Kidney (tissue), 14 donors: ENCODE measurements around the gene ADAMTS17. TPM values are rescaled to one million over a fixed set of nuclear protein-coding genes. Genes with fewer than 3 reads are reported as not detected.

Experiments
- DNase-seq, 5 donors: peaks; one replicate each; pipeline ENCODE4 v3.0.0-alpha.2; 2013 to 2020
- FAIRE-seq: peaks from 2 replicates; lab custom pipeline; 2012; peaks lifted over from hg19 to GRCh38; lab: Jason Lieb, UNC
- H3K27ac ChIP-seq, 2 donors: one replicate each; pipeline ENCODE4 v1.7.0; 2013; ENCODE audit warnings: low read depth in 2 of 2, low read length in 2 of 2, inconsistent platforms in 1 of 2
- H3K27me3 ChIP-seq: one replicate; pipeline ENCODE4 v1.7.1; 2013; ENCODE audit warnings: low read length, inconsistent platforms; ENCODE audit not compliant: control insufficient read depth, insufficient read depth
- H3K36me3 ChIP-seq, 3 donors: one replicate each; pipeline versions ENCODE4 v1.7.0 to v1.7.1; 2013; ENCODE audit warnings: low read length in 3 of 3, control low read depth in 1 of 3, inconsistent platforms in 1 of 3; ENCODE audit not compliant: insufficient read depth in 3 of 3, control insufficient read depth in 2 of 3
- H3K4me1 ChIP-seq, 3 donors: one replicate each; pipeline versions ENCODE4 v1.7.0 to v1.7.1; 2013; ENCODE audit warnings: low read length in 3 of 3, inconsistent platforms in 1 of 3, low read depth in 1 of 3; ENCODE audit not compliant: control insufficient read depth in 2 of 3, insufficient read depth in 2 of 3
- H3K4me3 ChIP-seq, 3 donors: one replicate each; pipeline versions ENCODE4 v1.7.0 to v1.8.1; 2013; ENCODE audit warnings: low read length in 3 of 3, control low read depth in 1 of 3, inconsistent platforms in 1 of 3
- H3K9ac ChIP-seq, 3 donors: one replicate each; pipeline versions ENCODE4 v1.7.0 to v1.7.1; 2013; ENCODE audit warnings: low read length in 3 of 3, control low read depth in 1 of 3, inconsistent platforms in 1 of 3
- H3K9me3 ChIP-seq, 3 donors: one replicate each; pipeline versions ENCODE4 v1.7.0 to v1.7.1; 2013; ENCODE audit warnings: low read length in 3 of 3, control low read depth in 1 of 3, inconsistent platforms in 1 of 3; ENCODE audit not compliant: control insufficient read depth in 2 of 3, insufficient read depth in 1 of 3
- intact Hi-C: fragments of 100-400 bp; cut with DNase I; formaldehyde crosslinking; loops from one replicate; pipeline ENCODE4 v1.11.1; 2022
- polyA plus RNA-seq: library from polyadenylated mRNA; stranded (reverse); fragments of 350-450 nt; fragmentation: Illumina TruSeq; extraction: RNeasy Lipid Tissue Mini Kit (QIAGEN cat#74804); gene quantifications from one replicate; pipeline ENCODE4 v1.2.3, GENCODE V29; 2014; ENCODE audit warnings: low read depth, low replicate concordance; ENCODE audit not compliant: insufficient read depth
- total RNA-seq: library from RNA; stranded (reverse); fragmentation: NEBNext Ultra II Directional; extraction: Animal tissue kit (Norgen Biotek cat#: 25700); gene quantifications from one replicate; pipeline ENCODE4 v1.2.1, GENCODE V29; 2021
- TF ChIP-seq, protein P1 (sequence below): IDR thresholded peaks from 3 replicates; pipeline ENCODE4 v1.5.1; 2012; ENCODE audit warnings: mild to moderate bottlenecking, moderate library complexity, borderline replicate concordance; ENCODE audit not compliant: insufficient read depth; ENCODE audit errors: extremely low read depth
- donor health status: control.
- donor health status: control.
- donor health status: control.
- donor health status: control.
- donor health status: control.
- donor health status: DM: yes; HTN: yes; CAD: no.
- donor health status: Normal renal cell carcinoma (clear cell type).

ADAMTS17 gene
- total and polyA plus RNA-seq, 2 donors from 2014 or later = 1.7 to 2.2 TPM

- no peak for FAIRE-seq
Observed at GRCh38 chr15:100310513-100311153, 31.1 kb downstream of the ADAMTS17 start.

DNA sequence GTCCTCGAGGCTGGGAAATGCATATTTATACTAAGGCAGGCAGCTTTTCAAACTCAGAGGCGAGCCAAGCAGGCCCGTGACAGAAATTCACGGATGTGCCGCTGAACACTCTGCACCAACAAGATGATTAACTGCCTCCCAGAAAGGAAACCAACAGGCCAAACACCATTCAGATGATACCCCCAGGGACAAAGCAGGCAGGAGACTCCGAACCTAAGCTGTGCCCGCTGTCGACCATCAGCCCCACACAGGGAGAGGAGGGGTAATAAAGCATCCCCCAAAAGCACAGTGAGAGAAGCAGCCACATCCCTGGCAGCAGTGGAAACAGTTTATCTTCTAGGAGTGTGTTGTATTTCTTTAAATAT lies 31.8 kb downstream of the ADAMTS17 start:
- TF ChIP-seq, protein P1, sequence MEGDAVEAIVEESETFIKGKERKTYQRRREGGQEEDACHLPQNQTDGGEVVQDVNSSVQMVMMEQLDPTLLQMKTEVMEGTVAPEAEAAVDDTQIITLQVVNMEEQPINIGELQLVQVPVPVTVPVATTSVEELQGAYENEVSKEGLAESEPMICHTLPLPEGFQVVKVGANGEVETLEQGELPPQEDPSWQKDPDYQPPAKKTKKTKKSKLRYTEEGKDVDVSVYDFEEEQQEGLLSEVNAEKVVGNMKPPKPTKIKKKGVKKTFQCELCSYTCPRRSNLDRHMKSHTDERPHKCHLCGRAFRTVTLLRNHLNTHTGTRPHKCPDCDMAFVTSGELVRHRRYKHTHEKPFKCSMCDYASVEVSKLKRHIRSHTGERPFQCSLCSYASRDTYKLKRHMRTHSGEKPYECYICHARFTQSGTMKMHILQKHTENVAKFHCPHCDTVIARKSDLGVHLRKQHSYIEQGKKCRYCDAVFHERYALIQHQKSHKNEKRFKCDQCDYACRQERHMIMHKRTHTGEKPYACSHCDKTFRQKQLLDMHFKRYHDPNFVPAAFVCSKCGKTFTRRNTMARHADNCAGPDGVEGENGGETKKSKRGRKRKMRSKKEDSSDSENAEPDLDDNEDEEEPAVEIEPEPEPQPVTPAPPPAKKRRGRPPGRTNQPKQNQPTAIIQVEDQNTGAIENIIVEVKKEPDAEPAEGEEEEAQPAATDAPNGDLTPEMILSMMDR = no peak
- no peak for DNase-seq
- Histone ChIP-seq H3K27ac (no peak overlapping the region), H3K36me3 (no peaks in the 10 kb centered on the region), H3K27me3 (no peaks in the 10 kb centered on the region), H3K4me1 (peaks cover 0 to 3% (median 0%) of the 10 kb centered on the region in 3 donors), H3K9me3 (no peaks in the 10 kb centered on the region), H3K4me3 (no peak overlapping the region), H3K9ac (no peak overlapping the region)
- intact Hi-C loops = no loop called here
- FAIRE-seq = no peak

More at GRCh38 chr15:100310513-100311153, 31.1 kb downstream of the ADAMTS17 start:
- no peak overlapping the region for H3K27ac ChIP-seq
- TF ChIP-seq, protein P1 = no peak
- peak in 4 of 5 donors; percentile 41 to 53 (median 44) for DNase-seq
- no peak overlapping the region for H3K4me3 ChIP-seq
- H3K36me3 ChIP-seq = no peaks in the 10 kb centered on the region
- H3K9me3 ChIP-seq = no peaks in the 10 kb centered on the region
- no peaks in the 10 kb centered on the region for H3K27me3 ChIP-seq
- no peak overlapping the region for H3K9ac ChIP-seq
- H3K4me1 ChIP-seq = peaks cover 0 to 3% (median 0%) of the 10 kb centered on the region in 3 donors
- intact Hi-C loops = no loop called here

DNA sequence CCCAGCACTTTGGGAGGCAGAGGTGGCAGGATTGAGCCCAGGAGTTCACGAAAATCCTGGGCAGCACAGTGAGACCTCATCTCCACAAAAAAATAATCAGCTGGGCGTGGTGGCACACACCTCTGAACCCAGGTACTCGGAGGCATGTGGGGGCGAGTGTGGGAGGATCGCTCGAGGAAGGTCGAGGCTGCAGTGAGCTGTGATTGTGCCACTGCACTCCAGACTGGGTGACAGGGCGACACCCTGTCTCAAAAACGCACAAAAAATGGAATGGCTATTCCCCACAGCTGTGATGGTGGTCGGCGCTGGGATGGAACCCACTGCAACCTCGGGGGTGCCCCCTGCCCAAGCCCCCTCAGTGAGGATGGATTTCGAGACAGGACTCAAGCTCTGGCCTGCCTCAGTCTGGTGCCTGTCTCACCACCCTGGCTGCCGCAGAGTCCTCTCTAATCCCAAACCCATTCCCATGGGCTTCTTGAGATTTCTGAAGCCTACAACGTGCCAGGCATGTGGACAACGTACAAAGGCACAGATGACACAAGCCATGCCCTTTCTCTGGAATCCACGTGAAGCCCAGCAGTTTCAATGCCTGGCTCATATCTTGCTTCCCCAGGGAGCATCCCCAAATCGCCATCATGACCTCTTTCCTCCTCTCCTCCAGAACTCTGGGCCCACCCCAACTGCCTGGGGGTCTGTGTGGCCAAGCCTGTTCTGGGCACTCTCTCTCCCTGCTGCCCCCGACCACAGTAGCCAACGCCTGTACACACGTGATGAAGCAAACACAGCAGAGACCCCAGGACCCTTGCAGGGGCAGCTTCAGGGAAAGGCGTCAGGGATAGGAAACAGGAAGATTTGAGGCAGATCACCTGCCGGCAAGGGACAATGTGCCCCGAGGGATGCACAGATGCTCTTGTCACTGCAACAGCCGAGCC lies 32.4 kb downstream of the ADAMTS17 start:
- Histone ChIP-seq H3K9me3 (no peaks in the 10 kb centered on the region), H3K4me1 (peaks cover 0 to 3% (median 0%) of the 10 kb centered on the region in 3 donors), H3K27me3 (no peaks in the 10 kb centered on the region), H3K9ac (no peak overlapping the region), H3K4me3 (no peak overlapping the region), H3K27ac (no peak overlapping the region), H3K36me3 (no peaks in the 10 kb centered on the region)
- DNase-seq (no peak), FAIRE-seq (no peak)
- TF ChIP-seq, protein P1 = no peak
- intact Hi-C loops = no loop called here
